ENCODE measurements around the gene SMAD7. TPM values are rescaled to one million over a fixed set of nuclear protein-coding genes. Genes with fewer than 3 reads are reported as not detected.
A peak's percentile ranks its signal among the peaks of the same experiment; 100 is the strongest.

Gene SMAD7
- total RNA-seq, 4 donors from 2014 or later: 42.9 to 100 (median 68.7) TPM

- Histone ChIP-seq H3K9me3 (no peaks in the 10 kb centered on the region), H3K36me3 (peaks cover 0 to 5% (median 0%) of the 10 kb centered on the region in 3 donors), H3K27ac (peak overlapping the region; percentile 72 to 86 (median 78)), H3K27me3 (no peaks in the 10 kb centered on the region), H3K4me3 (peak overlapping the region in 1 of 4 donors; percentile 5), H3K4me1 (peaks cover 39 to 94% (median 53%) of the 10 kb centered on the region in 4 donors)
- TF ChIP-seq CTCF (IDR thresholded peaks at IDR 0.05): no peak
- TF ChIP-seq POLR2A (IDR thresholded peaks at IDR 0.05): no peak
- DNase-seq: peak in 1 of 3 donors; percentile 53
Observed at GRCh38 chr18:48934723-48935432, 15.9 kb downstream of the SMAD7 start.

GRCh38 chr18:48934415-48934722 lies 16.4 kb downstream of the SMAD7 start:
- H3K9me3 ChIP-seq: no peaks in the 10 kb centered on the region
- H3K27ac ChIP-seq: peak overlapping the region; percentile 72 to 92 (median 80)
- H3K36me3 ChIP-seq: peaks cover 0 to 5% (median 0%) of the 10 kb centered on the region in 3 donors
- no peak for DNase-seq
- peak overlapping the region in 1 of 4 donors; percentile 5 for H3K4me3 ChIP-seq
- peaks cover 35 to 94% (median 55%) of the 10 kb centered on the region in 4 donors for H3K4me1 ChIP-seq
- no peaks in the 10 kb centered on the region for H3K27me3 ChIP-seq
- TF ChIP-seq CTCF (IDR thresholded peaks at IDR 0.05) (no peak), POLR2A (IDR thresholded peaks at IDR 0.05) (no peak)

GRCh38 chr18:48933578-48934414 lies 17.0 kb downstream of the SMAD7 start:
- Histone ChIP-seq H3K4me1 (peaks cover 32 to 94% (median 59%) of the 10 kb centered on the region in 4 donors), H3K9me3 (no peaks in the 10 kb centered on the region), H3K27ac (peak overlapping the region; percentile 72 to 92 (median 80)), H3K4me3 (peak overlapping the region in 2 of 4 donors; percentile 3 to 5), H3K27me3 (no peaks in the 10 kb centered on the region), H3K36me3 (peaks cover 0 to 5% (median 0%) of the 10 kb centered on the region in 3 donors)
- DNase-seq: no peak
- TF ChIP-seq POLR2A (IDR thresholded peaks at IDR 0.05) (no peak), CTCF (IDR thresholded peaks at IDR 0.05) (no peak)

- DNase-seq: peak in 1 of 3 donors; percentile 53
- peaks cover 0 to 5% (median 0%) of the 10 kb centered on the region in 3 donors for H3K36me3 ChIP-seq
- peaks cover 32 to 94% (median 63%) of the 10 kb centered on the region in 4 donors for H3K4me1 ChIP-seq
- no peaks in the 10 kb centered on the region for H3K27me3 ChIP-seq
- H3K4me3 ChIP-seq: peak overlapping the region in 2 of 4 donors; percentile 3 to 6
- no peaks in the 10 kb centered on the region for H3K9me3 ChIP-seq
- no peak for TF ChIP-seq POLR2A (IDR thresholded peaks at IDR 0.05)
- no peak for TF ChIP-seq CTCF (IDR thresholded peaks at IDR 0.05)
- H3K27ac ChIP-seq: peak overlapping the region; percentile 72 to 92 (median 80)
Observed at GRCh38 chr18:48932822-48933510, 17.8 kb downstream of the SMAD7 start.

GRCh38 chr18:48932462-48932818 lies 18.3 kb downstream of the SMAD7 start:
- peak overlapping the region in 1 of 4 donors; percentile 3 for H3K4me3 ChIP-seq
- H3K36me3 ChIP-seq: peaks cover 0 to 5% (median 0%) of the 10 kb centered on the region in 3 donors
- peaks cover 36 to 94% (median 67%) of the 10 kb centered on the region in 4 donors for H3K4me1 ChIP-seq
- peak overlapping the region; percentile 72 to 92 (median 80) for H3K27ac ChIP-seq
- no peaks in the 10 kb centered on the region for H3K9me3 ChIP-seq
- H3K27me3 ChIP-seq: no peaks in the 10 kb centered on the region
- no peak for DNase-seq
- TF ChIP-seq CTCF (IDR thresholded peaks at IDR 0.05) (no peak), POLR2A (IDR thresholded peaks at IDR 0.05) (no peak)
